NCI-H446 treated with DMSO at 0.1 percent for 48 hours (cell line): ENCODE measurements around the gene ARHGAP35.
A peak's percentile ranks its signal among the peaks of the same experiment; 100 is the strongest.
"Not testable (repeated sequence)": the region's sequence is repeated elsewhere in the genome, so short reads cannot be mapped to it uniquely, and the experiment has no call there.

Experiments
- DNase-seq: peaks from one replicate; lab custom pipeline; 2025; lab: John Stamatoyannopoulos, UW

Gene ARHGAP35

DNA sequence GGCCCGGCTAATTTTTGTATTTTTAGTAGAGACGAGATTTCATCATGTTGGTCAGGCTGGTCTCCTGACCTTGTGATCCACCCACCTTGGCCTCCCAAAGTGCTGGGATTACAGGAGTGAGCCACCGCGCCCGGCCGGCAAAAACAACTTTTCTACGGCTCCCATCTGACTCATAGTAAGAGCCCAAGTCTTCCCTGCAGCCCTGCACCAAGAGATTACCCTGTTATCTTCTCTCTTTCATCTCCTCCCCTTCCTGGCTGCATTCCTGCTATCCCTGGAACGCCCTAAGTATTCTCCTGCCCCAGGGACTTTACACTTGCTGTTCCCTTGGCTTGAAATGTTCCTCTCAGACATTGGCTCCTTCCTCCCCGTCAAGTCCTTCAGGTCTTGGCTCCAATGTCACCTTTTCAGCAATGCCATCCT lies 16.7 kb upstream of the ARHGAP35 start:
- DNase-seq = no peak

DNA sequence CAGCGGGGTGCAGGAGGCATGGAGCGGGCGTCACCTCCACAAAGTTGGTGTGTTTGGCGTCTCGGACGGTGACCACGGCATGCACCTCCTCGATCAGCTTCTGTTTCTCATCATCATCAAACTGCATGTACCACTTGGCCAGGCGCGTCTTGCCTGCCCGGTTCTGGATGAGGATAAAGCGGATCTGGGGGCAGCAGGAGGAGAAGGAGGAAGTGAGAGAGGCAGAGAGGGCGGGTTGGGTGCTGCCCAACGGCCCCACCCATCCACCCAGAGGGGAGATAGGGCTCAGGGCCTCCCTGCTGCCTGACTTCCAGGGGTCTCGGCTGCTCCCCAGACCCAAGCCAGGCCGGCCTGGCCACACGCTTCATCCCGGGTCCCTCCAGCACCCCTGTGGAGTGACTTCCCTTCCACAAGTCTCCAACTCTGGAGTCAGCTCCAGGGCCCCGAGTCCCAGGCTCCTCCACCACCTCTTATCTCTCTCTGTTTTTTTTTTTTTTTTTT lies 14.8 kb upstream of the ARHGAP35 start:
- DNase-seq = no peak

GRCh38 chr19:46847528-46847927 lies 13.3 kb upstream of the ARHGAP35 start:
- no peak for DNase-seq

DNA sequence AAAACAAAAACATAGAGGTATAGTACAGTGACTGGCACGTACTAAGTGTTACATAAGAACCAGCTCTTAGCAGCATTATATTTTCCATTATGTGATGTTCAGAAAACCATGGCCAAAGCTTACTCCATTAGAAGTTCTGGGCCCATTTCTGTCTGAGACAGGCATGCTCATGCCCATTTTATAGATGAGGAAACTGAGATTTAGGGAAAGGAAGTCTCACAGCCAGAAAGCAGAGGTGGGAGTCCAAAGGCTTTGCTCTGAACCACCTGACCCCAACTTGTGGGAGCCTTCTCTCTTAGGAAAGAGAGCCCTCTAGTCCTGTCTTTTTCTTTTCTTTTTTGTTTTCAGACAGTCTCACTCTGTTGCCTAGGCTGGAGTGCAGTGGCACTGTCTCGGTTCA lies 12.4 kb upstream of the ARHGAP35 start:
- DNase-seq = no peak

DNA sequence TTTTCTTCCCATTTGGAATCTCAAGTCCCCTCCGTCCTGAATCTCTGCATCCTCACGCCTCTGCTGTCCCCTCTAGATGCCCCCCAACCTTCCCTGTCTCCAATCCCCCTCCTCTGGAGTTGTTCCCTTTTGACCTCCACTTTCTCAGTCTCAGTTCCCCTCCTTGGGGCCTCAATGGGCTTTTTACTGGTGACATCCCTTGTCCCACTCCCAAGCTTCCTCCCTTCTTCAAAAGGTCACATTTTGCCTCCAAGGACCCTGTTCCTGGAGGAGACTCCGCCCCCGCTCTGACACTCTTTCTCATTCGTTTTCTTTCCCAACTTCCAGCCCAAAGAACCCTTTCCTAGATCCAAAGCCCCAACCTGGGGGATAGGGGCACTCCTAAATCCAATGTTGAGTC lies 11.2 kb upstream of the ARHGAP35 start:
- no peak for DNase-seq

DNA sequence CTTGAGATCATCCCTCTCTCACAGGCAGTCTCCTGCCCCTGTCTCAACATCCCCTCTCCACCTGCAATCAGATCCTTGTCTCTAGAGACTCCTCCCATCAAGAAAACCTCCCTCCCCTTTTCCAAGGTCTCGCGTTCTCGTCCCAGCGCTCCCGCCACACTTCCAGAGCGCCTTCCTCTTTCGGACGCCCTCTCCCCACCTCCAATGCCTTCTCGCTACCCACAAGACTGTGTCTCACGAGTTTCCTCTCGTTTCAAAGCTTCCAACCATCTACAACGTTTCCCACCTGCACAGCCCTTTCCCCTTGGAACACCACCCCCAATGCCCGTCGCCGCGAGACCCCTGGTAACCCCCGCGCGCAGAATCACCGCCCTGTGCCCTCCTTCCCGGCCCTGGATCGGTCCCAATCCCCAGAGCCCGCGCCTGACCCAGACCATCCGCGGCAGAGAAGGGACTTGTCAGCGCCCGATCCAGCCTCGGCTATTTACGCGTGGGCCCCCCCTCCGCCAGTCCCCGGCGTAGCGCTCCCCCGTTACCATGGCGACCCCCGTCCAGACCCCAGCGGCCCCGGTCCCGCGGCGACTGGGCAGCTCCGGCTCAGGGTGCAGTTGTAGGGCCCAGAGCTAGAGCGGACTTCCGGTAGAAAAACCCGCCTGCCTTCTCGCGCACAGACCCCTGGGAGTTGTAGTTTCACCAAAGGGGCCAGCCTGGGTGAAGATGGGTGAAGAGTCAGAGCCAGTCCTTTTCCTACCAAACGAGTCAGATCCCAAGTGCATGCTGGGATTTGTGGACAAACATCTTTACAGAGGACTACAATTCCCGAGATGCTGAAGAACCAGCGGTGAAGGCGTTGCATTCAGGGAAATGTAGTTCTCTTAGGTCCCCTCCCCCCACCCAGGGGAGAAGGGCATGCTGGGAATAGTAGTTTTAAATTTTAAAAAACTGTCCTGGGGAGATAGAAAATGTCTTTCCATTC lies 10.3 kb upstream of the ARHGAP35 start, which contains the start of gene AP2S1:
Gene AP2S1 (minus strand): TSS at position 619 of the 976 bp plus-strand sequence. CDS start 80 bp downstream, at position 539.
- DNase-seq = peak; percentile 99

DNA sequence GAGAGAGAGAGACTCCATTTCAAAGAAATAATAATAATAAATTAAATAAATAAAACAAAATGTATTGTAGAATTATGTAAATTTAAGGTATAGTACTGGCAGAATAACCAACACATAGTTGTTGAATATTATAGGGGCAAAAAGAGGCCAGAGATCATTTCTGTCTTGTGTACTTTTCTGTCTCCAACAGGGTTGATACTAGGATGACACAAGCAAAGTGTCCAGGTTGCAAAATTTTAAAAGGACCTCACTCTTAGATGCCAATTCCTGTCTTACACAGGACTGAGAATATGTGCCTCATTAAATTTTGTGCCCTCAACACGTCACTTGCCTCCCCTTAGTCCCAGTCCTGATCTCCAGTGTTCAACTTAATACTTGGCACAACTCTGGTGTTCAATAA lies 8.0 kb upstream of the ARHGAP35 start:
- no peak for DNase-seq

DNA sequence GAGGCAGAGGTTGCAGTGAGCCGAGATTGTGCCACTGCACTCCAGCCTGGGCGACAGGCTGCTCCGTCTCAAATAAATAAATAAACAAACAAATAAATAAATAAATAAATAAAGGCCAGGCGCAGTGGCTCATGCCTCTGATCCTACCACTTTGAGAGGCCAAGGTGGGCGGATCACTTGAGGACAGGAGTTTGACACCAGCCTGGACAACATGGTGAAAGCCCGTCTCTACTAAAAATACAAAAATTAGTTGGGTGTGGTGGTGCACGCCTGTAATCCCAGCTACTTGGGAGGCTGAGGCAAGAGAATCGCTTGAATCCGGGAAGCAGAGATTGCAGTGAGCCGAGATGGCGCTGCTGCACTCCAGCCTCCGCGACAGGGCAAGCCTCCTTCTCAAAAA lies 6.1 kb upstream of the ARHGAP35 start:
- DNase-seq = not testable (repeated sequence)

DNA sequence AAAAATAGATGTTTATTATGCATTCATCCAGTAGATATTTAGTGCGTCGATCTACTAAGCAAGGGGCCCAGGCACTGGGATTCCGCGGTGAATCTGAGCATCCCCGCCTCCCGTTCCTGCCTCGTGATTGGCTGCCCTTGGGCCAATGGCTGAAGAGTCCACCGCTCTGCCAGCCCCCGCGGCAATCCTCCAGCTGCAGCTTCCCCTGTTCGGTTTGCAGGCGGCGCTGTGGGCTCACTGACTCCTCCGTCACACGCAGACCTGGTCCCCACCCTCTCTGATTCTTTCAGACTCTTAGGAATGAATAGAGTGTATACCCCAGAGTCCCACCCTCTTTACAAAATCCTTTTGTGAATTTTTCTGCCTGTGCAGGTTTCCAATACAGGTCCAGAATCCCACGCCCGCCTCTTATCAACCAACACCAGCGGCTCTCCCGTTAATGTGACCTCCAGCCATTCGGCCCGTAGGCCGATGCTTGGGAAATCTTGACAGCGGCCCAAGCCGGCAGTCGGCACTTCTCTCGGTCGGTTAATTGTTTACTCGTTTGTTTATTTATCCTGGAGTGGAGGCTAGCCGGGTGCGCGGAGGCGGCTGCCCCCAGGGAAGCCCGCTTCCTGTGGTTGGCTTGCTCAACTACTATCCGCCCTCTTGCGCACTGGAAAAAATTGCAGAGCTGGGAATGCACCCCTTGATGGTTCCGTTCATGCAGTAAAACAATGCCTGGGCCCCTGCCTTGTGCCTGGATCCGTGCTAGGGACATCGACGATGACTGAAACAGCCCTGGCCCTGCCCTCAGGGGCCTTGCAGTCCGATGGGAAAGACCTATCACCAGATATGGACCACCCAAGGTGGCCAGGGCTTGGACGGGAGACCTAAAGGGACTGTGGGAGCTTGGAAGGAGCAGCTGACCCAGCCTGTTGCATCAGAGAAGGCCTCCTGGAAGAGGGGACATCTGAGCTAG lies 4.5 kb upstream of the ARHGAP35 start:
- DNase-seq = peak; percentile 82

GRCh38 chr19:46859637-46860124 lies 1.1 kb upstream of the ARHGAP35 start:
- DNase-seq = peak; percentile 89

- peak; percentile 99 for DNase-seq
Observed at GRCh38 chr19:46860125-46860845, 512 bp upstream of the ARHGAP35 start.

DNA sequence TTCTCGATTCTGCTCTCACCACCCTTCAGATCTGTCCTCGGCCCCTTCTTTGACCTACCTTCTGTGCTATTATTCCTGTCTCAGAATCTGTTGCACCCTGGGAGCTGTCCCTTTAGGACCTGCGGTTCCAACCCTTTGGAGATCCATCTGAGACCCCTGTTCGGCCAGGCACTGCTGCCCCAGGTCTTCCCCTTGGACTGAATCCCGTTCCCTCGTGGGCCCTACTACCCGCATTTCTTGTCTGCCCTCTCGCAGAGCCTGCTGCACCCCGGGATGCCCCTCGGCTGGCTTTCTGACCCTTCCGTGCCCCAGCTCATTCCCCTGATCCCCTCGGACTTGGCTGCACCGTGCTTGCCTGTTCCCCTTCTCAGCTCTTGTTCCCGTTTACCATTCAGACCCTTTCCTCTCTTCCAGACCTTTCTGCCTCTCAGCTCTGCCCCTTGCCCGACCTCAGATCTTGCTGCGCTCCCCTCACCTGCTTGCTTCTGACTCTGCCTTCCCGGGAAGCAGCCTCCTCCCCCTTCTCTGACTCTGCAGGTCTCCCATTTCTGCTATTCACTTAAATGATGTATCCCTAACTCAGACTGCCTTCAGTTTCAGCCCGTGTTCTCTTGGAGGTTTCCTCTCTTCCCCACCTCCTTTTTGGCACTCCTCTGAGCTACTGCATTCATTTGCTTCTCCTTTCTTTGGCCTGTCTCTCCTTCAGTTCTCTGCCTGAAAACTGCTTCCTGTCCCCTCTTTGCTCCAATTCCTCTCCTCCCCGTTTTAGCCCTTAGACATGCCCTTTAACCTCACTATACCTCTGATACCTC lies 1.1 kb downstream of the ARHGAP35 start:
- DNase-seq = no peak

- DNase-seq = no peak
Observed at GRCh38 chr19:46862503-46862834, 1.7 kb downstream of the ARHGAP35 start.

- no peak for DNase-seq
Observed at GRCh38 chr19:46862974-46863632, 2.3 kb downstream of the ARHGAP35 start.

DNA sequence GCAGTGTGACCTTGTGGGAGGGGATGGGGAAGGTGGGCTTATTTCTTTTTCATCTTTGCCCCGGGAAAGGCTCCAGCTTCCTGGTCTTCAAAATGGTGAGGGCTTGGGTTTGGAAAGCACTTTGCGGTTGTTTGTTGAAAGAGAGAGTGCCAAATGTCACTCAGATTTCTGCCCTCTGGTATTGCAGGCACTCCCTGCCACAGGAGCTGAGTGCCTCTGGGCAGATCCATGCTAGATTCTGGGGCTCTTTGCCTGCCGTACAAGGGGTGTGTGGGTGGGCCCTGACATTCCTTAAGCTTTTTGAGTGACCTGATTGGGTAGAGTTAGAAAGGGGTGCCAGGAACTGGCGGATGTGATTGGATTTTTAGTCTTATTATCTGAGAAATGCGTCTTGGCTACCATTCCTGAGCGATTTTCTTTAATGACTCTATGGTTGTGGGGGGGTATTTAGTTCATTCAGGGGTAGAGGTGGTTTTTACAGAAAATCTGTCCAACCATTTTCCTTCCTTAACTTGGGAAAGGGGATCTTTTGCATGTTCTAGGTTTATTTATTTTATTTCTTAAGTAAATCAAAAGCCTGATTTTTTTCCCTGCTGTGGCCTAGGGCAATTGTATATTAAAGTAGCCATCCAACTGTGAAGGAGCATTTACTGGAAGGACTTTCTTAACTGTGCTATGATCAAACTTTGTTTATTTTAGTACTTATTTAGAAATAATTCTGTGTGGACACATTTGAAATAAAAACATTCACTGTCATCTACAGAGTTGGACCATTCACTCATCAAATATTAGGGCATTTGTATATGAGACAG lies 3.2 kb downstream of the ARHGAP35 start:
- peak; percentile 29 for DNase-seq

DNA sequence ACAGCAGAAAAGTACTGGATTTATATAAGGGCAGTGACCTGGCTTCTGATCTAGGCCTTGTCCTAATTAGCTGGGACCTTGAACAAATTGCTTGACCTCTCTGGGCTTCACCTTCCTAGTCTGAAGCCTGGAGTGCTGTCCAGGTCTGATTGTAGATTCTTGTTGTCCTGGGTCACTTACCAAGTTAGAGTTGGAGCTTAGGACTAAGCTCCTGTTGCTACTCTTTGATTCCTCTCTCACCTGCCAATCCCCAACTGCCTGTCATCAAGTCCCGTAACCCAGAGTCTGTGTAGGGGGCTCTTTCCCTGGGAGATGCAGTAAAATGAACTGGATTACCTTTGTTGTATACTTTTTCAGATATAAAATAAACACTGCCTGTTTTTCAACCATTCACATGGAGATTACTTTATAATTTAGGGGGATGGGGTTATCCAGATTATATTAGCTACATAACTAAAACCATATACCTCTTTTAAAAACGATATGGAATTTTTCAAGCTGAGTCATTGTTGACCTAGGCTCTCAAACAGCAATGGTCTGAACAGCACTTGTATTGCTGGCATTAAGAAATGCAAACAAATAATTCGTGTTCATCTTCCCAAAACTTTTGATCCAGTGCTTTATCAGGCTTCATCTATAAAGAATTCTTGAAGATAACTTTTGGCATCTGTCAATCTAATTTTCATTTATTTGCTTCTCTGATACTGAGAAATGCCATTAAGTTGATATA lies 5.8 kb downstream of the ARHGAP35 start:
- no peak for DNase-seq

DNA sequence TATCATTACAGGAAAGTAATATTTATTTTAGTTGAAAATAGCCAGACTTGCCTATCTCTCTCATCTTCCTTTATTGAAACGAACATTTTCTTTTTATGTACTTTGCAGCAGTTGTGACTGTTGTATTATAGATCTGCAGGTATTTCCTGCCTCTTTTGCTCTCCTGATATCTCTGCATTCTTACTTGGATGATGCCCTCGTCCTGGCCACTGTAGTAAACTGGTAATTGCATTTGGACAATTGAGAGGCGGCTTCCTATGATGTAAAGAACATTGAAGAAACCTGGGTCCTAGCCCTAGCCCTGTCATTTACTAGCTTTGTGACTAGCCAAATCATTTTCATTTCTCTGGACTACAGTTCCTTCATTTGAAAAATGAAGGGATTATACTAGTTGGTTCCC lies 6.4 kb downstream of the ARHGAP35 start:
- no peak for DNase-seq

DNA sequence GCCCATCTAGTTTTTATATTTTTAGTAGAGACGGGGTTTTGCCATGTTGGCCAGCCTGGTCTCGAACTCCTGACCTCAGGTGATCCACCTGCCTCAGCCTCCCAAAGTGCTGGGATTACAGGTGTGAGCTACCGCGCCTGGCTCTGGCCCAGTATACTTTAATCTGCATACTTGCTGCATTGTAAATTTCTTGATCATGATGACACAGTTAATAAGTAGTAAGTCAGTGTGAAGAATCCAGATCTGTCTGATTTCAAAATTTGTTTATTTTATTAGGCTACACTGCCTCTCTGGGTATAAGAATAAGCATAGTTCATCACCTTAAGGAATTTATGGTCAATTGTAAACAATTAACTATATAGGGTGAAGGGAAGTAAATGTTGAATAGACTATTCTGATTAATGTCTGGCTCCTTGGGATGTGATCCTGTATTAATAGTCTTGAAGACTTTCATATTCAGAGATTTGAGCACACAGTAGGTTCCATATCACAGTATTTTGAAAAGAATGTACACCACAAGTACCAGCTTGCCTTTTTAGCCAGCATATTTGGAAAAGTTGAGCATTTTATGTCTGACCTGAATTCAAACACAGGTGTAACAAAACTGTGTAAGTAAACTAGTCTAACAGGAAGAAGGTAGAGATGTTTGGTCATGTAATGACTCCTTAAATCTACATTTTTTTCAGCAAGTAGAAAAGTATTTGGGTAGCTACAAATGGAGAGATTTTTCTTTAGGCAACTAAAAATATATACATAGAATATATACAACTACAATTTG lies 7.4 kb downstream of the ARHGAP35 start:
- no peak for DNase-seq
